GM12873 (cell line): ENCODE results near the gene PLVAP.

Experiments
- CTCF ChIP-seq: IDR thresholded peaks from 2 replicates; pipeline ENCODE4 v1.5.1; 2012; ENCODE audit warnings: low read depth, mild to moderate bottlenecking, moderate library complexity, low read length, control low read depth; ENCODE audit not compliant: insufficient read depth; ENCODE audit errors: missing control alignments

PLVAP gene

GRCh38 chr19:17406046-17406886 is 29.1 kb upstream of the PLVAP start:
- TF ChIP-seq CTCF, result no peak

GRCh38 chr19:17405250-17406045 is 28.3 kb upstream of the PLVAP start, which contains the start of gene BST2:
Gene BST2, minus strand, starts transcription at chr19:17405630. Its CDS starts 55 bp downstream, at chr19:17405575.
- TF ChIP-seq CTCF, result no peak

- TF ChIP-seq CTCF, result no peak
Measured at GRCh38 chr19:17404621-17405249, 27.6 kb upstream of the PLVAP start.

GRCh38 chr19:17404015-17404414 is 26.9 kb upstream of the PLVAP start:
- TF ChIP-seq CTCF, result no peak

GRCh38 chr19:17402982-17403855 is 26.1 kb upstream of the PLVAP start:
- no peak for TF ChIP-seq CTCF

GRCh38 chr19:17401628-17402027 is 24.5 kb upstream of the PLVAP start:
- TF ChIP-seq CTCF, result no peak
